ENCODE measurements around the gene METTL6.
"Not testable (repeated sequence)": the region's sequence is repeated elsewhere in the genome, so short reads cannot be mapped to it uniquely, and the experiment has no call there.

Gene METTL6

GRCh38 chr3:15458212-15458780 lies 31.0 kb upstream of the METTL6 start:
- Histone ChIP-seq H3K4me2 (ENCODE audit: low read length) (no peak overlapping the region), H2AK5ac (ENCODE audit: low read length) (no peak overlapping the region), H3K9ac (ENCODE audit: low read length) (no peak overlapping the region), H3K27ac (ENCODE audit: low read depth, low read length) (no peak overlapping the region), H3K79me1 (ENCODE audit: low read length) (no peaks in the 10 kb centered on the region), H2BK5ac (ENCODE audit: low read length) (no peak overlapping the region), H2BK15ac (replicated peaks; ENCODE audit: low read depth) (no peak overlapping the region), H3K18ac (ENCODE audit: low read length) (no peak overlapping the region), H3K23ac (ENCODE audit: low read length) (no peak overlapping the region), H2BK120ac (ENCODE audit: low read depth, low read length) (no peak overlapping the region), H3K79me2 (ENCODE audit: control insufficient read depth, insufficient read depth, low read length) (no peaks in the 10 kb centered on the region), H4K8ac (ENCODE audit: low read depth, low read length) (no peak overlapping the region), H3K4me3 (ENCODE audit: low read length) (no peak overlapping the region), H3K36me3 (ENCODE audit: control insufficient read depth, insufficient read depth, low read length) (no peaks in the 10 kb centered on the region), H3K56ac (ENCODE audit: low read length) (no peak overlapping the region), H3K4me1 (ENCODE audit: control insufficient read depth, low read depth, low read length) (no peaks in the 10 kb centered on the region), H3K4ac (ENCODE audit: low read depth, low read length) (no peak overlapping the region), H3K27me3 (ENCODE audit: insufficient read depth, low read length, poor library complexity) (no peaks in the 10 kb centered on the region), H4K5ac (ENCODE audit: low read length) (no peak overlapping the region)
- no CpG with 5 or more reads among the region's 7 CpGs for WGBS (ENCODE audit: extremely low coverage, insufficient coverage, low lambda C conversion rate)
- DNase-seq = no peak

GRCh38 chr3:15456915-15457314 lies 29.6 kb upstream of the METTL6 start:
- not testable (repeated sequence) for H3K27me3 ChIP-seq (ENCODE audit: insufficient read depth, low read length, poor library complexity); H2AK5ac ChIP-seq (ENCODE audit: low read length); H4K8ac ChIP-seq (ENCODE audit: low read depth, low read length); H2BK120ac ChIP-seq (ENCODE audit: low read depth, low read length); H3K18ac ChIP-seq (ENCODE audit: low read length); H3K79me1 ChIP-seq (ENCODE audit: low read length); H3K36me3 ChIP-seq (ENCODE audit: control insufficient read depth, insufficient read depth, low read length); H2BK15ac ChIP-seq (replicated peaks; ENCODE audit: low read depth); H3K27ac ChIP-seq (ENCODE audit: low read depth, low read length); H3K56ac ChIP-seq (ENCODE audit: low read length); H3K4ac ChIP-seq (ENCODE audit: low read depth, low read length); H3K23ac ChIP-seq (ENCODE audit: low read length); H3K9ac ChIP-seq (ENCODE audit: low read length); H4K5ac ChIP-seq (ENCODE audit: low read length); H3K4me3 ChIP-seq (ENCODE audit: low read length); DNase-seq; H3K4me2 ChIP-seq (ENCODE audit: low read length); H3K4me1 ChIP-seq (ENCODE audit: control insufficient read depth, low read depth, low read length); H2BK5ac ChIP-seq (ENCODE audit: low read length); H3K79me2 ChIP-seq (ENCODE audit: control insufficient read depth, insufficient read depth, low read length)
- no CpG with 5 or more reads among the region's 10 CpGs for WGBS (ENCODE audit: extremely low coverage, insufficient coverage, low lambda C conversion rate)

- Histone ChIP-seq H3K4me2 (ENCODE audit: low read length) (no peak overlapping the region), H3K4me1 (ENCODE audit: control insufficient read depth, low read depth, low read length) (no peaks in the 10 kb centered on the region), H3K4me3 (ENCODE audit: low read length) (no peak overlapping the region), H3K36me3 (ENCODE audit: control insufficient read depth, insufficient read depth, low read length) (no peaks in the 10 kb centered on the region), H4K5ac (ENCODE audit: low read length) (no peak overlapping the region), H3K9ac (ENCODE audit: low read length) (no peak overlapping the region), H3K4ac (ENCODE audit: low read depth, low read length) (no peak overlapping the region), H3K79me2 (ENCODE audit: control insufficient read depth, insufficient read depth, low read length) (no peaks in the 10 kb centered on the region), H4K8ac (ENCODE audit: low read depth, low read length) (no peak overlapping the region), H3K79me1 (ENCODE audit: low read length) (no peaks in the 10 kb centered on the region), H2BK5ac (ENCODE audit: low read length) (no peak overlapping the region), H2BK120ac (ENCODE audit: low read depth, low read length) (no peak overlapping the region), H2BK15ac (replicated peaks; ENCODE audit: low read depth) (no peak overlapping the region), H3K18ac (ENCODE audit: low read length) (no peak overlapping the region), H3K23ac (ENCODE audit: low read length) (no peak overlapping the region), H3K56ac (ENCODE audit: low read length) (no peak overlapping the region), H3K27me3 (ENCODE audit: insufficient read depth, low read length, poor library complexity) (no peaks in the 10 kb centered on the region), H3K27ac (ENCODE audit: low read depth, low read length) (no peak overlapping the region), H2AK5ac (ENCODE audit: low read length) (no peak overlapping the region)
- no CpG with 5 or more reads among the region's 2 CpGs for WGBS (ENCODE audit: extremely low coverage, insufficient coverage, low lambda C conversion rate)
- no peak for DNase-seq
Measured at GRCh38 chr3:15456321-15456720, 29.0 kb upstream of the METTL6 start.

GRCh38 chr3:15455756-15456155 lies 28.4 kb upstream of the METTL6 start:
- Histone ChIP-seq H2BK120ac (ENCODE audit: low read depth, low read length) (no peak overlapping the region), H3K27me3 (ENCODE audit: insufficient read depth, low read length, poor library complexity) (no peaks in the 10 kb centered on the region), H3K9ac (ENCODE audit: low read length) (no peak overlapping the region), H3K79me1 (ENCODE audit: low read length) (no peaks in the 10 kb centered on the region), H2AK5ac (ENCODE audit: low read length) (no peak overlapping the region), H3K4me1 (ENCODE audit: control insufficient read depth, low read depth, low read length) (no peaks in the 10 kb centered on the region), H3K18ac (ENCODE audit: low read length) (no peak overlapping the region), H3K36me3 (ENCODE audit: control insufficient read depth, insufficient read depth, low read length) (no peaks in the 10 kb centered on the region), H3K23ac (ENCODE audit: low read length) (no peak overlapping the region), H3K4me2 (ENCODE audit: low read length) (no peak overlapping the region), H2BK15ac (replicated peaks; ENCODE audit: low read depth) (no peak overlapping the region), H3K56ac (ENCODE audit: low read length) (no peak overlapping the region), H3K4ac (ENCODE audit: low read depth, low read length) (no peak overlapping the region), H4K5ac (ENCODE audit: low read length) (no peak overlapping the region), H2BK5ac (ENCODE audit: low read length) (no peak overlapping the region), H3K4me3 (ENCODE audit: low read length) (no peak overlapping the region), H3K27ac (ENCODE audit: low read depth, low read length) (no peak overlapping the region), H3K79me2 (ENCODE audit: control insufficient read depth, insufficient read depth, low read length) (no peaks in the 10 kb centered on the region), H4K8ac (ENCODE audit: low read depth, low read length) (no peak overlapping the region)
- no peak for DNase-seq
- WGBS (ENCODE audit: extremely low coverage, insufficient coverage, low lambda C conversion rate) = no CpG with 5 or more reads among the region's 7 CpGs

- Histone ChIP-seq H3K4me3 (ENCODE audit: low read length) (no peak overlapping the region), H3K36me3 (ENCODE audit: control insufficient read depth, insufficient read depth, low read length) (no peaks in the 10 kb centered on the region), H2BK5ac (ENCODE audit: low read length) (no peak overlapping the region), H4K5ac (ENCODE audit: low read length) (no peak overlapping the region), H2BK15ac (replicated peaks; ENCODE audit: low read depth) (no peak overlapping the region), H3K18ac (ENCODE audit: low read length) (no peak overlapping the region), H3K4me2 (ENCODE audit: low read length) (no peak overlapping the region), H3K27me3 (ENCODE audit: insufficient read depth, low read length, poor library complexity) (no peaks in the 10 kb centered on the region), H3K27ac (ENCODE audit: low read depth, low read length) (no peak overlapping the region), H4K8ac (ENCODE audit: low read depth, low read length) (no peak overlapping the region), H3K79me2 (ENCODE audit: control insufficient read depth, insufficient read depth, low read length) (no peaks in the 10 kb centered on the region), H3K4me1 (ENCODE audit: control insufficient read depth, low read depth, low read length) (no peaks in the 10 kb centered on the region), H2AK5ac (ENCODE audit: low read length) (no peak overlapping the region), H3K56ac (ENCODE audit: low read length) (no peak overlapping the region), H3K9ac (ENCODE audit: low read length) (no peak overlapping the region), H3K79me1 (ENCODE audit: low read length) (no peaks in the 10 kb centered on the region), H3K4ac (ENCODE audit: low read depth, low read length) (no peak overlapping the region), H3K23ac (ENCODE audit: low read length) (no peak overlapping the region), H2BK120ac (ENCODE audit: low read depth, low read length) (no peak overlapping the region)
- no peak for DNase-seq
Measured at GRCh38 chr3:15454965-15455364, 27.6 kb upstream of the METTL6 start.

- Histone ChIP-seq H3K18ac (ENCODE audit: low read length) (no peak overlapping the region), H3K36me3 (ENCODE audit: control insufficient read depth, insufficient read depth, low read length) (no peaks in the 10 kb centered on the region), H3K4me2 (ENCODE audit: low read length) (no peak overlapping the region), H2BK15ac (replicated peaks; ENCODE audit: low read depth) (no peak overlapping the region), H3K79me2 (ENCODE audit: control insufficient read depth, insufficient read depth, low read length) (no peaks in the 10 kb centered on the region), H3K56ac (ENCODE audit: low read length) (no peak overlapping the region), H3K4me1 (ENCODE audit: control insufficient read depth, low read depth, low read length) (no peaks in the 10 kb centered on the region), H3K79me1 (ENCODE audit: low read length) (no peaks in the 10 kb centered on the region), H3K4me3 (ENCODE audit: low read length) (no peak overlapping the region), H2BK5ac (ENCODE audit: low read length) (no peak overlapping the region), H4K8ac (ENCODE audit: low read depth, low read length) (no peak overlapping the region), H3K23ac (ENCODE audit: low read length) (no peak overlapping the region), H3K4ac (ENCODE audit: low read depth, low read length) (no peak overlapping the region), H4K5ac (ENCODE audit: low read length) (no peak overlapping the region), H3K27ac (ENCODE audit: low read depth, low read length) (no peak overlapping the region), H2AK5ac (ENCODE audit: low read length) (no peak overlapping the region), H3K9ac (ENCODE audit: low read length) (no peak overlapping the region), H3K27me3 (ENCODE audit: insufficient read depth, low read length, poor library complexity) (no peaks in the 10 kb centered on the region), H2BK120ac (ENCODE audit: low read depth, low read length) (no peak overlapping the region)
- no peak for DNase-seq
- WGBS (ENCODE audit: extremely low coverage, insufficient coverage, low lambda C conversion rate) = no CpG with 5 or more reads among the region's 9 CpGs
Measured at GRCh38 chr3:15453991-15454625, 26.8 kb upstream of the METTL6 start.

All from mesendoderm (in vitro differentiated cells).